Dedifferentiated amniotic fluid mesenchymal stem cell (primary cell): ENCODE data around the gene OVCH2.
A peak's percentile ranks its signal among the peaks of the same experiment; 100 is the strongest.
"Not testable (repeated sequence)": the region's sequence is repeated elsewhere in the genome, so short reads cannot be mapped to it uniquely, and the experiment has no call there.

Experiments used
- DNase-seq: peaks from one replicate; pipeline ENCODE4 v3.0.0-alpha.2; 2016; ENCODE audit errors: extremely low spot score

The OVCH2 gene, protein sequence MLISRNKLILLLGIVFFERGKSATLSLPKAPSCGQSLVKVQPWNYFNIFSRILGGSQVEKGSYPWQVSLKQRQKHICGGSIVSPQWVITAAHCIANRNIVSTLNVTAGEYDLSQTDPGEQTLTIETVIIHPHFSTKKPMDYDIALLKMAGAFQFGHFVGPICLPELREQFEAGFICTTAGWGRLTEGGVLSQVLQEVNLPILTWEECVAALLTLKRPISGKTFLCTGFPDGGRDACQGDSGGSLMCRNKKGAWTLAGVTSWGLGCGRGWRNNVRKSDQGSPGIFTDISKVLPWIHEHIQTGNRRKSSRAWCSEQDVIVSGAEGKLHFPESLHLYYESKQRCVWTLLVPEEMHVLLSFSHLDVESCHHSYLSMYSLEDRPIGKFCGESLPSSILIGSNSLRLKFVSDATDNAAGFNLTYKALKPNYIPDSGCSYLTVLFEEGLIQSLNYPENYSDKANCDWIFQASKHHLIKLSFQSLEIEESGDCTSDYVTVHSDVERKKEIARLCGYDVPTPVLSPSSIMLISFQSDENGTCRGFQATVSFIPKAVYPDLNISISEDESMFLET

DNA sequence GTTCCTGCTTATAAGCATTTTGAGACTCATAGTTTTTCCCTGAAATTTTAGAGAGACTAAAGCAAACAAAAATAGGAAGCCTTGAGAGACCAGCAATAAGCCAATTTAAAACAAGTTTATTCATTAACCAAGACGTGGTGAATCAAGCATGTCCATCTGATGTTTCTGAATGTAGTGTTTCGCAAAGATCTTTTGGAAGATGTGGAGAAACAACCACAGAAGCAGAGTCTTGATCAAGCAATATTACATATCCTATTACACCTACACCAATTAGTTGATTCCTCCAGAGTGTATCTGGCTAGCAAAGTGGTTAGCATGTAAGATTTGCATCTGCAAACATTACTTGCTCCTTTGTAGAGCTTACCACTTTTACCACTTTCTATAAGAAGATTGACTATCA is at the start of gene OVCH2:
OVCH2 (minus strand) TSS at position 101 of the 400 bp plus-strand sequence; CDS start at position 18, 83 bp downstream.
- DNase-seq = no peak

GRCh38 chr11:7749456-7749855 is 43.2 kb upstream of the OVCH2 start:
- no peak for DNase-seq

DNA sequence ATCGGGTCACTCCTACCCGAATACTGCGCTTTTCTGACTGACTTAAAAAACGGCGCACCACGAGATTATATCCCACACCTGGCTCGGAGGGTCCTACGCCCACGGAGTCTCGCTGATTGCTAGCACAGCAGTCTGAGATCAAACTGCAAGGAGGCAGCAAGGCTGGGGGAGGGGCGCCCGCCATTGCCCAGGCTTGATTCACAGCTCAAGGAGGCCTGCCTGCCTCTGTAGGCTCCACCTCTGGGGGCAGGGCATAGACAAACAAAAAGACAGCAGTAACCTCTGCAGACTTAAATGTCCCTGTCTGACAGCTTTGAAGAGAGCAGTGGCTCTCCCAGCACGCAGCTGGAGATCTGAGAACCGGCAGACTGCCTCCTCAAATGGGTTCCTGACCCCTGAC is 28.5 kb upstream of the OVCH2 start:
- not testable (repeated sequence) for DNase-seq

- DNase-seq = no peak
These were observed 8.5 kb upstream of the OVCH2 start for GRCh38 chr11:7714786-7715185.

DNA sequence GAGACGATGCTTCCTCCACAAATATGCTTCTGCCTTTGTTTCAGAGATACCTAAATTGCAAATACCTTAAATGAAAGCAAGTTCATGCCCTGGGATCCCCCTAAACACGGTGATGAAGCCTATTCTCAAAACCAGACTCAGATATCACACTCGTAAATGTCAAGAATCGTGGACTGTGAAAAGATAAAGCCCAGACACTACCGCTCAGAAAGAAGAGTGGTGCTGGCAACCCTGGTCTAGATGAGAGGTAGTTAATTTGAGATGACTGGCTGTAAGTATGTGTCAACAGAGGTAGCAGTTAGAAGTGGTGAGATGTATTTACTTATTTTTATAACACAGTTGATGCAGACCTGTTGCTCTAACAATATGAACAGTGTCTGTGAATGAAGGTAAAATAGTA is 2.5 kb downstream of the OVCH2 start:
- no peak for DNase-seq

- no peak for DNase-seq
These were observed 9.9 kb downstream of the OVCH2 start for GRCh38 chr11:7696424-7696823.

DNA sequence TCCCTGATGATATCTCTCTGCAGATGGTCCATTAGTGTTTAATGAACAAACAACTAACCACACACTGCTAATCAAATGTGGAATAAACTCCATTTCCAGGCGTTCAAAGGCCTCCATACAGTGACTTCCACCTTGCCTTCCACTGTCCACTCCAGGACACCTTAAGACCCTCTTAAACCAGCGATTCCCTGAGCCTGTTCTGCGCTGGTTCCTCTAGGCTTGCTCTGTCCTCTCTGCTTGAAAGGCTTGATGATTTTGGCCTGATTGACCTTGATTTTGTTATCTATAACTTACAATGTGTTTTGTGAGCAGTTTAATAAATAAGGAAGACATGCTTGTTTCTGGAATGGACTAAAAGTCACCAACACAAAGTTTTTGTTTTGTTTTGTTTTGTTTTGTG is 12.0 kb downstream of the OVCH2 start:
- DNase-seq = no peak

GRCh38 chr11:7692426-7692825 is 13.9 kb downstream of the OVCH2 start:
- no peak for DNase-seq

DNA sequence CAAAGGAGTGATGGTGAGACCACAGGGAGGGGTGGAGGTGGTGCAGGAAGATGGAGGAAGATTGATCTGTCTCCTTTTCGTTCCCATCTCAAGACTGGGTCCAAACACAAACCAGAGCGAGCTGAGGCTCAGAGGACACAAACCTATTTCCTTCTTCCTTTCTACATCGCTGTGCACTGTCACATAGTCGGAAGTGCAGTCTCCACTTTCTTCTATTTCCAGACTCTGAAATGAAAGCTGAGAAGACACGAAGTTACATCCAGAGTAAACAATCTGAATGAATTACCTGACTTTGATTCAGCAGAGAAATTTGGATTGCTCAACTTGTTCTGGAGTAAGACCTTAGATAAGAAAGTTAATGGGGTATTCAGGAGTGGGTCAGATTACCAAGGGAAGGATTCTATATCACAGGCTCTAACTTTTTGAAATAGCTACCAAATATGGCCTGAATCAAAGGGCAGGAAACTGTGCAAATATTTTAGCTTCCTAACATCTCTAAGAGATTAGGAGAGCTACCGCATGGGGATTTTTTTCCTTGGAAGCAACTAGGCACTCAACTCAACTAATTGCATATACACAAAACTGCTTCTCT is 14.4 kb downstream of the OVCH2 start:
- DNase-seq = peak; percentile 17

DNA sequence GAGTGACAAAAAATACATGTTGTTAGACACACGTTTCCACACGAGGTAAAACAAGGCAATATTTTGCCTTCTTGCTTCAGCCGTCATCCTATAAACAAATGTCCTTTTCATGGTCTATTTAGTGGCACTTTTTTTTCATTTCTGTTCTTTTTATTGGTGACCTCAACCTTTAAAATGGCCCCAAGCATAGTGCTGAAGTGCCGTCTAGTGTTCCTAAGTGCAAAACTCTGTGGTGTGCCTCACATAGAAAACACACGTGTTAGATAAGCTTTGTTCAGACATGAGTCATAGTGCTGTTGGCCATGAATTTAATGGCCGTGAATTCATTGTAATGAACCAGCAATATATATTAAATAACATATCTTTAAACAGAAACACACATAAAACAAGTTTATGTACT is 15.6 kb downstream of the OVCH2 start:
- DNase-seq = no peak

DNA sequence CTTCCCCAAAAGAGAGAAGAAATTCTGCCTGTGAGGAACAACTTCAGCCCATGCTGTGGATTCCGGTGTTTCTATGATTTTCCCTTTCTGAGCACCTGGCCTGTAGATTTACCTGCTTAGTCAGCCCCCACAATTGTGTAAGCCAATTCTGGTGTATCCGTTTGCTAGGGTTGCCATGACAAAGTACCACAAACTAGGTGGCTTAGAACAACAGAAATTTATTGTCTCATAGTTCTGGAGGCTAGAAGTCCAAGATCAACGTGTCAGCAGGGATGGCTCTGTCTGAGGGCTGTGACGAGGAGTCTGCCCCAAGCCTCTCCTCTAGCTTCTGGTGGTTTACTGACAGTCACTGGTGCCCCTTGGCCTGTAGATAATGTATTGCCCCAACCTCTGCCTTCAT is 17.0 kb downstream of the OVCH2 start:
- no peak for DNase-seq

- peak; percentile 59 for DNase-seq
These were observed 17.9 kb downstream of the OVCH2 start for GRCh38 chr11:7688238-7688826.

DNA sequence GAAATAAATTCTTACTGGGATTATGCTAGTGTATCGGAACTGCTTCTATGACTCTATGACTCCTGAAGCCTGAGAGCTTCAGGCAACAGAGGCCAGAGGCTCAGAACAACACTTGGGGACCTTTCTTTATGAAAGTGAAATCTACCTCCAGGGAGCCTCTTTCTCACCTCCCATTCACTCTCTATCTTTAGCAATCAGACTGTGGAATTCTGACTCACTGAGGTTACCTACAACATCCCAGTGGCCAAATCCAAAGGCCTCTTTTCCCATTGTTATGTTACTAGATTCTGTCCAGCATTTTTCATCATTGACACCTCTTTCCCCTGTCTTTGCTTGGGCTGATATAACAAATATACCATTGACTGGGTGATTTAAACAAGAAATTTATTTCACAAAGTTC is 18.9 kb downstream of the OVCH2 start:
- DNase-seq = no peak

GRCh38 chr11:7686761-7687160 is 19.5 kb downstream of the OVCH2 start:
- no peak for DNase-seq

DNA sequence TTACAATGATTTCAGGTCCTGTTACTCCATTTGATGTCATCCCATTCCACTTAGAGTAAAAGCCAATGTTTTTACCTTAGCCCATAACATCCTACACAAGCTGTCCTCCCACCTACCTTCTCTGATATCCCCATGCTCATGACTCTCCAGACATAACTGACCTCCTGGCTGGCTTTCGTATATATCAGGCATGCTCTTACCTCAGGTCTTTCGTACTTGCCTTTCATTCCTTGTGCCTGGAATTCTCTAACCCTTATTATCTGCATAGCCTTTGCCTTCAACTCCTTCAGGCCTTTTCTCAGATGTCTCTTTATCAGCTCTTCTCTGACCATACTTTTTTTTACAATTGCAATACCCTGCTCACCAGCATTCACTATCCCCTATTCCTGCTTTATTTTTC is 22.7 kb downstream of the OVCH2 start:
- no peak for DNase-seq

- DNase-seq = no peak
These were observed 28.5 kb downstream of the OVCH2 start for GRCh38 chr11:7677796-7678201.

DNA sequence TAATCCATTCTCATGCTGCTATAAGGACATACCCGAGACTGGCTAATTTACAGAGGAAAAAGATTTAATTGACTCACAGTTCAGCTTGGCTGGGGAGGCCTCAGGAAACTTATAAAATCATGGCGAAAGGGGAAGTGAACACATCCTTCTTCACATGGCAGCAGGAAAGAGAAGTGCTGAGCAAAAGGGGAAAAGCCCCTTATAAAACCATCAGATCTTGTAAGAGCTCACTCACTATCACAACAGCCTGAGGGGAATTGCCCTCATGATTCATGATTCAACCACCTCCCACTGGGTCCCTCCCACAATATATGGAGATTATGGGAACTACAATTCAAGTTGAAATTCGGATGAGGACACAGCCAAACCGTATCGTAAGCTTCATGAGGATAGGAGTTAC is 29.2 kb downstream of the OVCH2 start:
- peak; percentile 50 for DNase-seq

DNA sequence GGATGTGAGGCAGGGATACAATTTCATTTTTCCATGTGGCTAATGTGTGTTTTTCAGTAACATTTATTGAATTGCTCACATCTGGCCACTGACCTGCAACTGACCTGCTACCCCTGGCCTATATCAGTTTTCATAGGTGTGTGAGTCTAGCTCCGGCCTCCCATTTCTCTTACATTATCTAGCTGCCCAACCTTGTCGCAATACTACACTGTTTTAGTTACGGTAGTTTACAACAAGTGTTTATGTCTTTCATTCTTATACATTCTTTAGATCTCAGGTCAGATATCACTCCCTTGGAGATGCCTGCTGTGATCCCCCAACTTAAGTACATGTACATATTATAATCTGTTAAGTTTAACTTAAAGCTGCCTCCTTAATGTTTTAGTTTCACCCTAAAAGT is 30.6 kb downstream of the OVCH2 start:
- DNase-seq = no peak

DNA sequence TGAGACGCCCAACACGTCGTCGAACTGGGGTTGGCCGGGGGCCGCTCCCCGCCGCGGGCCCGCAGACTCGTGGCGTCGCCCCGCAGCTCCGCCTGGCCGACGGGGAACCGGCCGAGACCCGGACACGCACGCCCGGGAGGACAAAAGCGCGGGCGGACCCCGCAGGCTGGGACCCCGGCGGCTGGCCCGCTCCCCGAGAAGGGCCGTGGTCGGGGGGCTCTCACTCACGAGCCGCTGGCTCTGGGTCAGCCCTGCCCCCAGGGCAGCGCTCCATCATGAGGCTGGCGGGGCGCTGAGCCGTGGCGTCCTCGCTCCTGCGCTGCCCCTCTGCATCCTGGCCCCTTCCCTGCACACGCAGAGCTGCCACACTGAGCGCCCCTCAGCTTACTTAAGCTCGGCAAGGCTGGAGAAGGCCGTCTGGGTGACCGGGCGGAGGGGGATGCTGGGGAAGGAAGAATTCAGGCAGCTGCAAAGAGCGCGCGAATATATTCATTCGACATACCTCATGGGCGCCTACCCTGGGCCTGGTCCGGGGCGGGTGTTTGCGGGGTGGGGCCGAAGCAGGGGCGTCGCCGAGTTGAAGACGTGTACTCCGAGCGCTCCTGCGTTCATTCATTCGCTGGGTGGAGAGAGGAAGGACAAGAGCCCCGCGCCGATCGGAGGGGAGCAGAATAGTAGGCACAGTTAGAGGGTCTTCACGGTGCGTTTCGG is 32.4 kb downstream of the OVCH2 start:
- DNase-seq = no peak

DNA sequence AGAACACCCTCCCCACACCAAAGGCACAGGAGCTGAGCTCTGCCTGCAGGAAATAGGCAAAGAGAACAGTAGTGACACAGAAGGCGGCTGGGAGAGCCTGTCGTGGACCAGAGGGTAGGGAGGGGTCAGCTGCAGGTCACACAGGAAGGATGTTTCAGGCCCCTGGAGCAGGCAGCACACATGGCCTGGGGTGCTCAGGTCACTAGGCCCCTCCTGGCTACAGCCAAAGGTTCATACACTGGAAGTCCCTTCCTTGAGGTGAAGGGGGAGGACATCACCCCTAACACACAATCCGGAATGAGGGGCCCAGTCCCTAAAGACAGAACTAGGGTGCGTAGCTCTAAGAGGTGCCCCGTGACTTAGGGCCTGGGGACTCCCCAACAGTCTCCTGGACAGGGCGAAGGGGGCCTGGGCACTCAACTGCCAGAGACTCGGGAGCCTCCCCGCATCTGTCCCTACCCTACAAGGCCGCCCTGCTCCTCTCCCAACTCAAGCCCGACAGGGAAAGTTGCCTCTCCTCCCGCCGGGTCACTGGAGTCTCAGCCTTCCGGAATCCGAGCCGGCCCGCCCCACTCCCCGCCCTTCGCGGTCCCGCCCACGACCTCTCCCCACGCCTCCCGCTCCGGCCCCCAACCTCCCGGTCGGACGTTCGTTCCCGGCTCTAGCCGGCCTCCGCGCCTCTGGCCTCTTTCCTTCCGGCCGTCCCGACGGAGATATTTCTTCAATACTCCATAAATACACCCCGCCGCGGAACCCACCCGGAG is 33.1 kb downstream of the OVCH2 start, which contains the start of gene CYB5R2:
CYB5R2 (minus strand) TSS at position 541 of the 764 bp plus-strand sequence. CDS start 675 bp downstream, outside the sequence.
- DNase-seq = no peak

- no peak for DNase-seq
These were observed 33.9 kb downstream of the OVCH2 start for GRCh38 chr11:7672276-7672959.
